Ovary (tissue), 10 donors: ENCODE measurements around the gene LBP. TPM values are rescaled to one million over a fixed set of nuclear protein-coding genes. Genes with fewer than 3 reads are reported as not detected.

ENCODE experiments used
- DNase-seq, 5 donors: peaks; one replicate each; pipeline ENCODE4 v3.0.0-alpha.2; 2019 to 2020
- H3K27ac ChIP-seq, 2 donors: fragments of 200-600 bp; one replicate each; pipeline versions ENCODE4 v1.5.1 to v1.8.0; 2019 to 2022
- H3K27me3 ChIP-seq: fragments of 200-600 bp; one replicate; pipeline ENCODE4 v1.8.0; 2022
- H3K36me3 ChIP-seq: fragments of 200-600 bp; sonication (generic); one replicate; pipeline ENCODE4 v1.5.1; 2019
- H3K4me1 ChIP-seq: one replicate; pipeline ENCODE4 v1.8.1; 2013; ENCODE audit warnings: mild to moderate bottlenecking, moderate library complexity; ENCODE audit not compliant: insufficient read depth
- H3K4me3 ChIP-seq: fragments of 200-600 bp; sonication (generic); one replicate; pipeline ENCODE4 v1.5.1; 2017
- H3K9me3 ChIP-seq, 2 donors: fragments of 200-600 bp in 1 of 2; sonication (generic) in 1 of 2; one replicate each; pipeline versions ENCODE4 v1.5.1 to v1.8.1; 2013 to 2019; ENCODE audit warnings: mild to moderate bottlenecking in 1 of 2, moderate library complexity in 1 of 2
- CTCF ChIP-seq, 3 donors: fragments of 450-650 bp in 2 of 3; fragments of 200-600 bp in 1 of 3; IDR thresholded peaks; one replicate each; pipeline versions ENCODE4 v1.5.1 to v1.8.0; 2016 to 2022; ENCODE audit warnings: antibody characterized with exemption in 3 of 3, mild to moderate bottlenecking in 1 of 3
- EP300 ChIP-seq: sonication (generic); formaldehyde crosslinking; IDR thresholded peaks from one replicate; pipeline ENCODE4 v1.6.1; 2017; ENCODE audit warnings: antibody characterized with exemption
- POLR2A ChIP-seq: fragments of 450-650 bp; IDR thresholded peaks from one replicate; pipeline ENCODE4 v1.6.1; 2017; ENCODE audit warnings: antibody characterized with exemption, mild to moderate bottlenecking, moderate library complexity
- WGBS, 3 donors: extraction: QIAGEN DNeasy Blood & Tissue Kit in 1 of 3; methylation state at CpG; one replicate each; pipeline versions ENCODE4 v1.1.5 to v1.1.7; 2013 to 2017; 5-methylcytosine and 5-hydroxymethylcytosine counted together
- intact Hi-C, 4 donors: fragments of 100-400 bp; cut with DNase I; formaldehyde crosslinking; loops; one replicate each; pipeline versions ENCODE4 v1.11.0 to v1.15.1; 2022 to 2023
- long read RNA-seq, 3 donors: library from polyadenylated mRNA in 2 of 3; unstranded in 2 of 3; transcript quantifications; one replicate each; pipeline ENCODE4 v2.0.0 and lab custom pipeline, GENCODE V29; 2021 to 2026
- polyA plus RNA-seq, 2 donors: library from polyadenylated mRNA; stranded (reverse); fragments of 200-250 nt in 1 of 2; fragments of 350-450 nt in 1 of 2; fragmentation: Illumina TruSeq in 1 of 2; extraction: RNeasy Lipid Tissue Mini Kit (QIAGEN cat#74804) in 1 of 2; gene quantifications; one replicate each; pipeline ENCODE4 v1.2.3, GENCODE V29; 2013 to 2014
- total RNA-seq, 7 donors: library from RNA; depleted of rRNA in 2 of 7; stranded (reverse); fragments of >200 nt in 2 of 7; fragmentation: NEBNext Ultra II Directional in 3 of 7; extraction: Animal tissue kit (Norgen Biotek cat#: 25700) in 3 of 7; gene quantifications; one replicate each; pipeline versions ENCODE4 v1.1.0 to v1.2.4, GENCODE V29; 2016 to 2023
- donor health status: DM: no; HTN: no; CAD: no; lungs with moderate emphysema.
- donor health status: DM: no; HTN: no; CAD: no.
- donor health status: Bipolar disorder and iron deficiency.
- donor health status: DM: yes; HTN: yes; CAD: no.
- donor health status: DM: no; HTN: no; CAD: no.
- donor health status: DM: yes; HTN: yes; CAD: no.

LBP gene
- total RNA-seq (under 1 TPM in 3 of 7 donors, not detected in 4; 0.12 to 0.20 (median 0.15) TPM), polyA plus RNA-seq (under 1 TPM in 1 of 2 donors, not detected in 1; 0.20 TPM)
- long read RNA-seq, donor 1: 0 reads
- long read RNA-seq, donor 2: 0 reads
- long read RNA-seq, donor 3: 0 reads

GRCh38 chr20:38346247-38346651 lies at the start of gene LBP:
Gene LBP (plus strand): TSS chr20:38346482. CDS start chr20:38346517, 35 bp downstream.
- Histone ChIP-seq H3K36me3 (no peaks in the 10 kb centered on the region), H3K27me3 (no peaks in the 10 kb centered on the region), H3K27ac (no peak within 1 kb of the TSS), H3K4me1 (peaks cover 9% of the 10 kb centered on the region), H3K9me3 (no peaks in the 10 kb centered on the region), H3K4me3 (no peak within 1 kb of the TSS)
- 84 to 90% (median 86%) methylated on average over 8 of the region's 8 CpGs for WGBS, 3 donors
- TF ChIP-seq CTCF (IDR thresholded peaks at IDR 0.05) (no peak), EP300 (no peak), POLR2A (no peak)
- intact Hi-C loops: no loop called here
- DNase-seq: no peak

GRCh38 chr20:38297916-38298674 lies 48.2 kb upstream of the LBP start:
- 94 to 96% (median 95%) methylated on average over 7 of the region's 7 CpGs for WGBS, 3 donors
- Histone ChIP-seq H3K27ac (peak overlapping the region; percentile 56 to 97), H3K4me1 (peaks cover 8% of the 10 kb centered on the region), H3K9me3 (no peaks in the 10 kb centered on the region), H3K4me3 (no peak overlapping the region), H3K36me3 (no peaks in the 10 kb centered on the region), H3K27me3 (no peaks in the 10 kb centered on the region)
- TF ChIP-seq POLR2A (no peak), CTCF (IDR thresholded peaks at IDR 0.05) (no peak), EP300 (no peak)
- no peak for DNase-seq
- intact Hi-C loops: loop anchor here in 1 of 4 donors (5.0 kb wide), 1 partner anchor 51 kb away; no protein-coding TSS in a partner anchor

- H3K4me1 ChIP-seq: peaks cover 8% of the 10 kb centered on the region
- TF ChIP-seq EP300 (peak; percentile 8), POLR2A (no peak), CTCF (IDR thresholded peaks at IDR 0.05) (peak in 1 of 3 donors; percentile 19)
- intact Hi-C loops: loop anchor here in 1 of 4 donors (5.0 kb wide), 1 partner anchor 52 kb away; no protein-coding TSS in a partner anchor
- no peaks in the 10 kb centered on the region for H3K9me3 ChIP-seq
- peak overlapping the region; percentile 56 to 97 for H3K27ac ChIP-seq
- 2% methylated on average over 13 of the region's 13 CpGs for WGBS, 3 donors
- no peaks in the 10 kb centered on the region for H3K27me3 ChIP-seq
- DNase-seq: peak; percentile 91 to 95 (median 93)
- H3K4me3 ChIP-seq: no peak overlapping the region
- no peaks in the 10 kb centered on the region for H3K36me3 ChIP-seq
Measured at GRCh38 chr20:38298768-38299288, 47.5 kb upstream of the LBP start.

GRCh38 chr20:38299963-38300362 lies 46.3 kb upstream of the LBP start:
- Histone ChIP-seq H3K27me3 (no peaks in the 10 kb centered on the region), H3K9me3 (no peaks in the 10 kb centered on the region), H3K36me3 (no peaks in the 10 kb centered on the region), H3K4me3 (no peak overlapping the region), H3K4me1 (peaks cover 8% of the 10 kb centered on the region), H3K27ac (peak overlapping the region; percentile 28 to 97)
- intact Hi-C loops: loop anchor here in 2 of 4 donors (5.0 to 10.0 kb wide), 3 partner anchors 53 to 73 kb away; no protein-coding TSS in a partner anchor
- WGBS, 3 donors: 89 to 92% (median 91%) methylated on average over 6 of the region's 6 CpGs
- TF ChIP-seq POLR2A (no peak), CTCF (IDR thresholded peaks at IDR 0.05) (no peak), EP300 (no peak)
- no peak for DNase-seq
